ENCODE results near the gene SERPIND1. TPM values are rescaled to one million over a fixed set of nuclear protein-coding genes. Genes with fewer than 3 reads are reported as not detected.

The SERPIND1 gene
- total and polyA plus RNA-seq, 2 of the 8 experiments (the other 6 are each of a cell fraction or from before 2014, with no cell fraction given) = not detected

GRCh38 chr22:20802452-20802851 is 28.5 kb downstream of the SERPIND1 start:
- no peak overlapping the region for H2BK12ac ChIP-seq (ENCODE audit: low read depth, low read length)
- no peaks in the 10 kb centered on the region; a peak in 1 of 7 replicates for H3K4me1 ChIP-seq (replicated peaks in 1 of 4; ENCODE audit: control insufficient read depth in 3 of 4, insufficient read depth in 4 of 4, low read length in 3 of 4)
- TF ChIP-seq SUZ12 (IDR thresholded peaks at IDR 0.05; ENCODE audit: low read length) (no peak), CTCF (IDR thresholded peaks at IDR 0.05; ENCODE audit: control extremely low read depth in 1 of 3, insufficient read depth in 1 of 3, low read depth in 1 of 3, low read length in 3 of 3) (no peak), POLR2AphosphoS5 (IDR thresholded peaks at IDR 0.05; ENCODE audit: low read depth, low read length) (no peak), NRF1 (IDR thresholded peaks at IDR 0.05; ENCODE audit: low read depth, low read length) (no peak), TAF1 (IDR thresholded peaks at IDR 0.05; ENCODE audit: low read depth, low read length) (no peak), HDAC2 (IDR thresholded peaks at IDR 0.05; ENCODE audit: borderline replicate concordance in 1 of 2, low read depth in 2 of 2, low read length in 2 of 2) (no peak), ATF2 (IDR thresholded peaks at IDR 0.05; ENCODE audit: low read length) (no peak), BCL11A (IDR thresholded peaks at IDR 0.05; ENCODE audit: low read depth in 2 of 2, low read length in 2 of 2) (no peak), RFX5 (IDR thresholded peaks at IDR 0.05; ENCODE audit: borderline replicate concordance, low read depth, low read length) (no peak), TBP (IDR thresholded peaks at IDR 0.05; ENCODE audit: low read depth, low read length) (no peak)

More at GRCh38 chr22:20802452-20802851, 28.5 kb downstream of the SERPIND1 start:
- Histone ChIP-seq H3K79me1 (ENCODE audit: low read depth, low read length) (no peaks in the 10 kb centered on the region), H3K4ac (replicated peaks; ENCODE audit: insufficient read length, low read depth, low read length) (no peak overlapping the region), H4K5ac (ENCODE audit: insufficient read length, low read depth, low read length) (no peak overlapping the region), H3K27ac (ENCODE audit: low read depth, low read length) (no peak overlapping the region), H3K23me2 (ENCODE audit: low read depth, low read length) (no peaks in the 10 kb centered on the region), H2BK15ac (ENCODE audit: low read length) (no peak overlapping the region), H2AK5ac (ENCODE audit: low read depth, low read length) (no peak overlapping the region), H3K79me2 (ENCODE audit: control insufficient read depth in 1 of 2, insufficient read depth in 2 of 2, low read length in 2 of 2) (no peaks in the 10 kb centered on the region), H3K18ac (ENCODE audit: extremely low read depth, low read length) (no peak overlapping the region), H3K9ac (replicated peaks in 1 of 4; ENCODE audit: extremely low read depth in 1 of 4, low read depth in 3 of 4, low read length in 3 of 4) (no peak overlapping the region), H3K14ac (ENCODE audit: insufficient read length) (no peak overlapping the region), H3K36me3 (ENCODE audit: control insufficient read depth in 2 of 4, insufficient read depth in 4 of 4, low read length in 3 of 4) (peaks cover 0 to 9% (median 5%) of the 10 kb centered on the region in 4 experiments; a peak in 4 of 8 replicates), H3K4me3 (ENCODE audit: extremely low read depth in 1 of 4, insufficient read depth in 2 of 4, low read depth in 3 of 4, low read length in 4 of 4) (no peak overlapping the region), H4K8ac (ENCODE audit: extremely low read depth, insufficient read depth, low read length) (no peak overlapping the region; the same call in 1 of the 2 replicates), H3K56ac (replicated peaks; ENCODE audit: insufficient read length, low read depth, low read length) (no peak overlapping the region), H2AFZ (ENCODE audit: low read length) (no peak overlapping the region), H2BK20ac (ENCODE audit: low read length) (no peak overlapping the region), H2BK120ac (replicated peaks; ENCODE audit: low read depth, low read length) (no peak overlapping the region), H3K9me3 (ENCODE audit: insufficient read depth in 2 of 2, low read depth in 1 of 2, low read length in 1 of 2) (no peaks in the 10 kb centered on the region), H3K4me2 (ENCODE audit: insufficient read depth in 1 of 2, low read depth in 2 of 2, low read length in 2 of 2) (no peak overlapping the region), H4K91ac (replicated peaks; ENCODE audit: insufficient read length, low read length) (no peak overlapping the region), H3K23ac (ENCODE audit: insufficient read length) (no peak overlapping the region), H3K27me3 (replicated peaks in 1 of 4; ENCODE audit: control insufficient read depth in 3 of 4, extremely low read depth in 1 of 4, insufficient read depth in 3 of 4, low read length in 3 of 4) (no peaks in the 10 kb centered on the region), H2BK5ac (ENCODE audit: low read depth, low read length) (no peak overlapping the region), H4K20me1 (replicated peaks in 1 of 2; ENCODE audit: control insufficient read depth in 1 of 2, insufficient read depth in 2 of 2, low read length in 2 of 2) (peaks cover 0 to 4% of the 10 kb centered on the region in 2 experiments)
- POLR2A ChIA-PET (ENCODE audit: partially characterized antibody) = no interaction called here
- 81% methylated on average over 6 of the region's 6 CpGs; no CpG with 5 or more reads in 1 of the 2 experiments for WGBS, 2 experiments (ENCODE audit: extremely low coverage in 1 of 2, insufficient coverage in 1 of 2, insufficient read length in 1 of 2, insufficient replicate concordance in 2 of 2, low coverage in 1 of 2, low lambda C conversion rate in 2 of 2, missing lambda C conversion rate in 1 of 2)
- no peak for DNase-seq (ENCODE audit: low read depth in 1 of 2, low spot score in 2 of 2)
- FAIRE-seq = no peak
- CTCF ChIA-PET (ENCODE audit: partially characterized antibody) = interaction anchor here (1.1 to 2.9 kb wide), 5 partner anchors 18 to 219 kb away, joined by 3 to 15 read pairs (median 6); no protein-coding TSS in a partner anchor

All from H1 (cell line).